ENCODE results near the gene RALGAPA2. TPM values are rescaled to one million over a fixed set of nuclear protein-coding genes. Genes with fewer than 3 reads are reported as not detected.
A peak's percentile ranks its signal among the peaks of the same experiment; 100 is the strongest.
"Not testable (repeated sequence)": the region's sequence is repeated elsewhere in the genome, so short reads cannot be mapped to it uniquely, and the experiment has no call there.

RALGAPA2 gene
- total RNA-seq, 1 donor from 2014 or later: 52.0 TPM

- DNase-seq (ENCODE audit: low spot score): no peak
Measured at GRCh38 chr20:20362774-20363433, 349.5 kb downstream of the RALGAPA2 start.

GRCh38 chr20:20360464-20360863 lies 352.0 kb downstream of the RALGAPA2 start:
- DNase-seq (ENCODE audit: low spot score) (peak; percentile 51), ATAC-seq (peak; percentile 98)

More at GRCh38 chr20:20362774-20363433, 349.5 kb downstream of the RALGAPA2 start:
- no peak for ATAC-seq

- no peak for ATAC-seq
- DNase-seq (ENCODE audit: low spot score): no peak
Measured at GRCh38 chr20:20359628-20360027, 352.8 kb downstream of the RALGAPA2 start.

- DNase-seq (ENCODE audit: low spot score): no peak
- no peak for ATAC-seq
Measured at GRCh38 chr20:20358801-20359200, 353.6 kb downstream of the RALGAPA2 start.

GRCh38 chr20:20355503-20355902 lies 356.9 kb downstream of the RALGAPA2 start:
- ATAC-seq; DNase-seq (ENCODE audit: low spot score): not testable (repeated sequence)

GRCh38 chr20:20353576-20353975 lies 358.9 kb downstream of the RALGAPA2 start:
- DNase-seq (ENCODE audit: low spot score) (no peak), ATAC-seq (no peak)

GRCh38 chr20:20344476-20344875 lies 368.0 kb downstream of the RALGAPA2 start:
- no peak for DNase-seq (ENCODE audit: low spot score)
- ATAC-seq: no peak

GRCh38 chr20:20343932-20344331 lies 368.5 kb downstream of the RALGAPA2 start:
- ATAC-seq (no peak), DNase-seq (ENCODE audit: low spot score) (no peak)
